ENCODE measurements around the gene MAML1. TPM values are rescaled to one million over a fixed set of nuclear protein-coding genes. Genes with fewer than 3 reads are reported as not detected.
A peak's percentile ranks its signal among the peaks of the same experiment; 100 is the strongest.

The MAML1 gene
- total RNA-seq, 1 donor from 2014 or later = 26.0 TPM

DNA sequence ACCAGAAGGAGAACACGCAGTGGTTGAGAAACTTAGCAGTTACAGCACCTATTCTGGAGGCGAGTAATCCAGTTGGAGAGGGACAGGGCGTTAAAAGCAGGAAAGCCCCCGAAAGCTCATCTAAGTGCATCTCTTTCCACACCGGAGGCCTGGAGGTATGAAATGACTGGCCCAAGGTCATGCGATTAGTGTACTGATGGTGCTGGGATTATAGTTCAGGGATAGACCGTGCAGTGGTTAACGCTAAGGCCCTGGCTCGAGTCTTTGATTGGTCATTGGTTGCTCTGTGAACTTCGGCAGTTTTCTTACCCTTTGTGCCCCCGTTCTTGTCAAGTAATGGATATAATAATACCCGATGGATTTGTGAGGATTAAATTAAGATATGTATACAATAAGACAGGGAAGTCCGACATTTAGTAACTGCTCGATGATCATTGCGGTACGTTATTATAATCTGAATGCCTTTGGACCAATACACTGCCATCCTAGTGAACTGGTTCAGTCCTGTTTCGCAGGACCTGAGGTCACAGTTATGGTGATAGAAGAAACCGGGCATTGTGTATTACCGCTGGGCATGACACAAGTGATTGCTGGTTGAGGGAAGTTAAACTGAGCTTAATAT is 32.9 kb upstream of the MAML1 start:
- FAIRE-seq = no peak
- H3K4me3 Mint-ChIP-seq (ENCODE audit: unreplicated experiment) = peak overlapping the region; percentile 100
- TF ChIP-seq EZH2 (IDR thresholded peaks at IDR 0.05; ENCODE audit: insufficient read depth, low read length) = no peak
- TF ChIP-seq, protein P1, sequence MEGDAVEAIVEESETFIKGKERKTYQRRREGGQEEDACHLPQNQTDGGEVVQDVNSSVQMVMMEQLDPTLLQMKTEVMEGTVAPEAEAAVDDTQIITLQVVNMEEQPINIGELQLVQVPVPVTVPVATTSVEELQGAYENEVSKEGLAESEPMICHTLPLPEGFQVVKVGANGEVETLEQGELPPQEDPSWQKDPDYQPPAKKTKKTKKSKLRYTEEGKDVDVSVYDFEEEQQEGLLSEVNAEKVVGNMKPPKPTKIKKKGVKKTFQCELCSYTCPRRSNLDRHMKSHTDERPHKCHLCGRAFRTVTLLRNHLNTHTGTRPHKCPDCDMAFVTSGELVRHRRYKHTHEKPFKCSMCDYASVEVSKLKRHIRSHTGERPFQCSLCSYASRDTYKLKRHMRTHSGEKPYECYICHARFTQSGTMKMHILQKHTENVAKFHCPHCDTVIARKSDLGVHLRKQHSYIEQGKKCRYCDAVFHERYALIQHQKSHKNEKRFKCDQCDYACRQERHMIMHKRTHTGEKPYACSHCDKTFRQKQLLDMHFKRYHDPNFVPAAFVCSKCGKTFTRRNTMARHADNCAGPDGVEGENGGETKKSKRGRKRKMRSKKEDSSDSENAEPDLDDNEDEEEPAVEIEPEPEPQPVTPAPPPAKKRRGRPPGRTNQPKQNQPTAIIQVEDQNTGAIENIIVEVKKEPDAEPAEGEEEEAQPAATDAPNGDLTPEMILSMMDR (IDR thresholded peaks at IDR 0.05; ENCODE audit: insufficient read depth, low read depth, low read length) = no peak

DNA sequence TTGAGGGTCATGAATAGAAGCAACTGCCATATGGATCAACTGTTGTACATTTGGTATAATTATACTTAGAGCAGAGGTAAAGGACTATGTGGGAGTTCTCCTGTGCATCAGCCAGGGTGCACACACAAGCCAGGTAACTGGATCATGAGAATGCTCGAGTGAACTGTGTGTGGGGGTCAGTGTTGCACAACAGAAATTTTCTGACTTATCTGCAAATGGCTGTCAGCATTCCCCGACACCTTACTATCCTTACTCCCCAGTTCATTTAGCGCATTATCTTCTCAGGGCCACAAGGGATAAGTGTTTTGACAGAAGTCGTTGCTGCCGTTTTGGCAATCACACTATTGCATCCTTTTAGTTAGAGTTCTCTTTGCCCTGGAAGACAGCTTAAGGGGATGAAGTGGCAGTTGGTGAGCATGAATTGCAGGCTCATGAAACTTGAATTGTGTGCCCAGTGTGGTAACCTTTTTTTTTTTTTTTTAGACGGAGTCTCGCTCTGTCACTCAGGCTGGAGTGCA is 32.2 kb upstream of the MAML1 start:
- Histone ChIP-seq H3K4me1 (ENCODE audit: insufficient read depth, low read length) (peaks cover 5% of the 10 kb centered on the region), H3K4me3 (ENCODE audit: insufficient read depth, low read depth, low read length) (peak overlapping the region; percentile 100), H3K4me2 (ENCODE audit: low read length) (peak overlapping the region; percentile 100), H2AFZ (ENCODE audit: low read depth, low read length) (no peak overlapping the region), H4K20me1 (ENCODE audit: insufficient read depth, low read length) (peaks cover 62% of the 10 kb centered on the region), H3K27ac (ENCODE audit: low read depth, low read length) (peak overlapping the region; percentile 96), H3K79me2 (ENCODE audit: insufficient read depth, low read length) (peaks cover 71% of the 10 kb centered on the region), H3K9me3 (ENCODE audit: insufficient read depth, low read depth, low read length) (no peaks in the 10 kb centered on the region), H3K36me3 (ENCODE audit: insufficient read depth, low read length) (no peaks in the 10 kb centered on the region), H3K27me3 (ENCODE audit: insufficient read depth, low read length) (no peaks in the 10 kb centered on the region), H3K9ac (ENCODE audit: low read length) (peak overlapping the region; percentile 100)
- FAIRE-seq = no peak
- Mint-ChIP-seq H3K4me3 (ENCODE audit: unreplicated experiment) (peak overlapping the region; percentile 100), H3K27me3 (ENCODE audit: low read depth, unreplicated experiment) (no peaks in the 10 kb centered on the region), H3K4me1 (ENCODE audit: low read depth, unreplicated experiment) (peaks cover 6% of the 10 kb centered on the region), H3K36me3 (ENCODE audit: low read depth, unreplicated experiment) (peaks cover 15% of the 10 kb centered on the region), H3K9me3 (ENCODE audit: unreplicated experiment) (no peaks in the 10 kb centered on the region), H3K27ac (ENCODE audit: unreplicated experiment) (peak overlapping the region; percentile 98)
- peak; percentile 16 for DNase-seq (ENCODE audit: low read depth)
- TF ChIP-seq, protein P1 (IDR thresholded peaks at IDR 0.05; ENCODE audit: insufficient read depth, low read depth, low read length) = no peak
- TF ChIP-seq EZH2 (IDR thresholded peaks at IDR 0.05; ENCODE audit: insufficient read depth, low read length) = no peak

More for the DNA sequence above, 32.9 kb upstream of the MAML1 start:
- Mint-ChIP-seq H3K4me1 (ENCODE audit: low read depth, unreplicated experiment) (peaks cover 6% of the 10 kb centered on the region), H3K27ac (ENCODE audit: unreplicated experiment) (peak overlapping the region; percentile 98), H3K27me3 (ENCODE audit: low read depth, unreplicated experiment) (no peaks in the 10 kb centered on the region), H3K36me3 (ENCODE audit: low read depth, unreplicated experiment) (peaks cover 12% of the 10 kb centered on the region), H3K9me3 (ENCODE audit: unreplicated experiment) (no peaks in the 10 kb centered on the region)
- Histone ChIP-seq H4K20me1 (ENCODE audit: insufficient read depth, low read length) (peaks cover 55% of the 10 kb centered on the region), H3K27ac (ENCODE audit: low read depth, low read length) (peak overlapping the region; percentile 96), H3K4me1 (ENCODE audit: insufficient read depth, low read length) (peaks cover 5% of the 10 kb centered on the region), H3K36me3 (ENCODE audit: insufficient read depth, low read length) (no peaks in the 10 kb centered on the region), H3K4me2 (ENCODE audit: low read length) (peak overlapping the region; percentile 100), H3K27me3 (ENCODE audit: insufficient read depth, low read length) (no peaks in the 10 kb centered on the region), H3K79me2 (ENCODE audit: insufficient read depth, low read length) (peaks cover 64% of the 10 kb centered on the region), H3K9me3 (ENCODE audit: insufficient read depth, low read depth, low read length) (no peaks in the 10 kb centered on the region), H3K4me3 (ENCODE audit: insufficient read depth, low read depth, low read length) (peak overlapping the region; percentile 100), H2AFZ (ENCODE audit: low read depth, low read length) (no peak overlapping the region), H3K9ac (ENCODE audit: low read length) (peak overlapping the region; percentile 100)
- DNase-seq (ENCODE audit: low read depth) = peak; percentile 27

DNA sequence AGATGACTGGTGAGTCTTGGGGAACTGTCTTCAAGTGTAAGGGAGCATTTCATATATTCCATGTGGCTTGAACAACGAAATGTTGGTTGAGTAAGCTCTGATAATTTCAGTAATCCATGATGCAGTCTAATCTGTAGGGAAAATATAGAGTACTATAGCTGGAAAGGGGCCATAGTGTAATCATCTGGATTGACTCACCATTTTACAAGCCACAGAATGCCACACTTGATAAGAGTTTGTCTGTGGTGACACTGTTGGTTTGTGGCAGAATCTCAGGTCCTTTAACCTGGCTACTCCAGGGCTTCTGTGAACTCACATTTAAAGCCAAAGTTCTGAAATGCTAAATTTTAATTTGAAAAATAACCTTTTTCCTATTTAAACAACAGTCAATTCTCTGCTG is 16.3 kb upstream of the MAML1 start:
- no peak overlapping the region for H3K27ac Mint-ChIP-seq (ENCODE audit: unreplicated experiment)
- Histone ChIP-seq H3K27ac (ENCODE audit: low read depth, low read length) (no peak overlapping the region), H3K4me1 (ENCODE audit: insufficient read depth, low read length) (no peaks in the 10 kb centered on the region), H3K4me3 (ENCODE audit: insufficient read depth, low read depth, low read length) (no peak overlapping the region), H3K79me2 (ENCODE audit: insufficient read depth, low read length) (peaks cover 76% of the 10 kb centered on the region), H4K20me1 (ENCODE audit: insufficient read depth, low read length) (peaks cover 74% of the 10 kb centered on the region), H3K36me3 (ENCODE audit: insufficient read depth, low read length) (peaks cover 50% of the 10 kb centered on the region), H2AFZ (ENCODE audit: low read depth, low read length) (no peak overlapping the region), H3K9me3 (ENCODE audit: insufficient read depth, low read depth, low read length) (no peaks in the 10 kb centered on the region), H3K4me2 (ENCODE audit: low read length) (no peak overlapping the region), H3K9ac (ENCODE audit: low read length) (no peak overlapping the region), H3K27me3 (ENCODE audit: insufficient read depth, low read length) (no peaks in the 10 kb centered on the region)
- DNase-seq (ENCODE audit: low read depth) (no peak), FAIRE-seq (no peak)
- no peaks in the 10 kb centered on the region for H3K9me3 Mint-ChIP-seq (ENCODE audit: unreplicated experiment)
- no peaks in the 10 kb centered on the region for H3K27me3 Mint-ChIP-seq (ENCODE audit: low read depth, unreplicated experiment)
- TF ChIP-seq, protein P1 (IDR thresholded peaks at IDR 0.05; ENCODE audit: insufficient read depth, low read depth, low read length) = no peak
- no peak for TF ChIP-seq EZH2 (IDR thresholded peaks at IDR 0.05; ENCODE audit: insufficient read depth, low read length)
- H3K36me3 Mint-ChIP-seq (ENCODE audit: low read depth, unreplicated experiment) = peaks cover 28% of the 10 kb centered on the region
- H3K4me3 Mint-ChIP-seq (ENCODE audit: unreplicated experiment) = no peak overlapping the region
- H3K4me1 Mint-ChIP-seq (ENCODE audit: low read depth, unreplicated experiment) = peaks cover 5% of the 10 kb centered on the region

Measured in astrocyte (in vitro differentiated cells and primary cell).